ENCODE results near the gene DLGAP3. TPM values are rescaled to one million over a fixed set of nuclear protein-coding genes. Genes with fewer than 3 reads are reported as not detected.

The DLGAP3 gene
- polyA plus RNA-seq, 1 donor (not counting 4 experiments of a cell fraction or from before 2014, with no cell fraction given), result not detected

GRCh38 chr1:34852677-34853217 lies 76.7 kb downstream of the DLGAP3 start:
- peaks cover 28% of the 10 kb centered on the region for H3K79me2 ChIP-seq (ENCODE audit: control insufficient read depth, insufficient read depth, low read length)
- H4K20me1 ChIP-seq (ENCODE audit: control insufficient read depth, extremely low read depth, insufficient read depth, low read length), result peaks cover 4% of the 10 kb centered on the region
- H3K27ac ChIP-seq (ENCODE audit: control insufficient read depth, insufficient read depth, low read length), result no peak overlapping the region
- no peak overlapping the region for H3K4me3 ChIP-seq (ENCODE audit: control insufficient read depth in 2 of 3, extremely low read depth in 1 of 3, insufficient read depth in 2 of 3, low read depth in 1 of 3, low read length in 3 of 3)
- DNase-seq (ENCODE audit: low read depth, low spot score) (peak; percentile 89), FAIRE-seq (peak; percentile 87)
- peaks cover 10 to 27% of the 10 kb centered on the region in 2 experiments for H3K36me3 ChIP-seq (ENCODE audit: control insufficient read depth in 2 of 2, extremely low read depth in 1 of 2, insufficient read depth in 2 of 2, low read length in 2 of 2)
- H3K4me1 ChIP-seq (ENCODE audit: control insufficient read depth, extremely low read depth, insufficient read depth, low read length), result peaks cover 14% of the 10 kb centered on the region
- TF ChIP-seq CTCF (optimal IDR thresholded peaks at IDR 0.05 in 1 of 3, IDR thresholded peaks at IDR 0.05 in 1 of 3, conservative IDR thresholded peaks at IDR 0.05 in 1 of 3; ENCODE audit: extremely low read depth in 1 of 3, insufficient read depth in 2 of 3, low read length in 3 of 3) (peak; percentile 97 to 100 (median 99)), EZH2 (IDR thresholded peaks at IDR 0.05; ENCODE audit: low read length) (no peak)
- dilution Hi-C loops (cut with MboI; ENCODE audit: extremely low pct_ligation_motif_present, low sequenced_read_pairs), result no loop called here
- no peak overlapping the region for H2AFZ ChIP-seq (ENCODE audit: control insufficient read depth, low read length)
- H3K9ac ChIP-seq (ENCODE audit: control insufficient read depth, extremely low read depth, insufficient read depth, low read length), result no peak overlapping the region
- H3K27me3 ChIP-seq (ENCODE audit: control insufficient read depth, extremely low read depth, insufficient read depth, low read length), result no peaks in the 10 kb centered on the region
- H3K4me2 ChIP-seq (ENCODE audit: control insufficient read depth, extremely low read depth, insufficient read depth, low read depth, low read length), result no peak overlapping the region
- no peaks in the 10 kb centered on the region for H3K9me3 ChIP-seq (ENCODE audit: control insufficient read depth, low read depth, low read length)
- H3K9me1 ChIP-seq (ENCODE audit: control insufficient read depth, extremely low read depth, insufficient read depth, low read length), result no peaks in the 10 kb centered on the region

GRCh38 chr1:34851431-34852105 lies 77.9 kb downstream of the DLGAP3 start:
- Histone ChIP-seq H4K20me1 (ENCODE audit: control insufficient read depth, extremely low read depth, insufficient read depth, low read length) (peaks cover 4% of the 10 kb centered on the region), H3K4me3 (ENCODE audit: control insufficient read depth in 2 of 3, extremely low read depth in 1 of 3, insufficient read depth in 2 of 3, low read depth in 1 of 3, low read length in 3 of 3) (no peak overlapping the region), H3K27me3 (ENCODE audit: control insufficient read depth, extremely low read depth, insufficient read depth, low read length) (no peaks in the 10 kb centered on the region), H3K79me2 (ENCODE audit: control insufficient read depth, insufficient read depth, low read length) (peaks cover 17% of the 10 kb centered on the region), H3K9me1 (ENCODE audit: control insufficient read depth, extremely low read depth, insufficient read depth, low read length) (no peaks in the 10 kb centered on the region), H3K27ac (ENCODE audit: control insufficient read depth, insufficient read depth, low read length) (peak overlapping the region; percentile 17), H3K36me3 (ENCODE audit: control insufficient read depth in 2 of 2, extremely low read depth in 1 of 2, insufficient read depth in 2 of 2, low read length in 2 of 2) (peaks cover 10 to 27% of the 10 kb centered on the region in 2 experiments), H3K9ac (ENCODE audit: control insufficient read depth, extremely low read depth, insufficient read depth, low read length) (no peak overlapping the region), H2AFZ (ENCODE audit: control insufficient read depth, low read length) (no peak overlapping the region), H3K4me1 (ENCODE audit: control insufficient read depth, extremely low read depth, insufficient read depth, low read length) (peaks cover 14% of the 10 kb centered on the region), H3K9me3 (ENCODE audit: control insufficient read depth, low read depth, low read length) (no peaks in the 10 kb centered on the region), H3K4me2 (ENCODE audit: control insufficient read depth, extremely low read depth, insufficient read depth, low read depth, low read length) (peak overlapping the region; percentile 68)
- FAIRE-seq (peak; percentile 61), DNase-seq (ENCODE audit: low read depth, low spot score) (no peak)
- no peak for TF ChIP-seq EZH2 (IDR thresholded peaks at IDR 0.05; ENCODE audit: low read length)
- TF ChIP-seq CTCF (optimal IDR thresholded peaks at IDR 0.05 in 1 of 3, IDR thresholded peaks at IDR 0.05 in 1 of 3, conservative IDR thresholded peaks at IDR 0.05 in 1 of 3; ENCODE audit: extremely low read depth in 1 of 3, insufficient read depth in 2 of 3, low read length in 3 of 3), result no peak
- dilution Hi-C loops (cut with MboI; ENCODE audit: extremely low pct_ligation_motif_present, low sequenced_read_pairs), result no loop called here

Measured in keratinocyte (primary cell).